CD14-positive monocyte (primary cell): ENCODE measurements around the gene RBM19. TPM values are rescaled to one million over a fixed set of nuclear protein-coding genes. Genes with fewer than 3 reads are reported as not detected.

ENCODE experiments used
- DNase-seq, 3 donors: peaks; one replicate each; pipeline ENCODE4 v3.0.0-alpha.2; 2011 to 2022
- H2AFZ ChIP-seq: 2 replicates; pipeline ENCODE4 v1.6.0; 2012; ENCODE audit warnings: mild to moderate bottlenecking, low read depth, low read length, inconsistent platforms; ENCODE audit not compliant: insufficient read depth, poor library complexity, severe bottlenecking
- H3K27ac ChIP-seq, 2 donors: 1 replicate in 1 of 2; 2 replicates in 1 of 2; pipeline ENCODE4 v1.5.1; 2012 to 2013; ENCODE audit warnings: low read length in 2 of 2, control low read depth in 1 of 2, inconsistent platforms in 1 of 2, low read depth in 1 of 2, mild to moderate bottlenecking in 1 of 2
- H3K27me3 ChIP-seq, 2 donors: one replicate each; pipeline versions ENCODE4 v1.6.0 to v1.6.1; 2011 to 2013; ENCODE audit warnings: low read length in 2 of 2; ENCODE audit not compliant: control insufficient read depth in 2 of 2, insufficient read depth in 2 of 2
- H3K36me3 ChIP-seq, 2 donors: replicated peaks in 1 of 2; 1 replicate in 1 of 2; 2 replicates in 1 of 2; pipeline versions ENCODE4 v1.5.1 to v1.6.1; 2012 to 2013; ENCODE audit warnings: low read length in 2 of 2, control low read depth in 1 of 2, inconsistent platforms in 1 of 2, mild to moderate bottlenecking in 1 of 2; ENCODE audit not compliant: insufficient read depth in 2 of 2, control insufficient read depth in 1 of 2
- H3K4me1 ChIP-seq, 2 donors: 1 replicate in 1 of 2; 2 replicates in 1 of 2; pipeline versions ENCODE4 v1.5.1 to v1.6.1; 2012 to 2013; ENCODE audit warnings: low read length in 2 of 2, control low read depth in 1 of 2, inconsistent platforms in 1 of 2, mild to moderate bottlenecking in 1 of 2, moderate library complexity in 1 of 2; ENCODE audit not compliant: insufficient read depth in 2 of 2, control insufficient read depth in 1 of 2
- H3K4me2 ChIP-seq: replicated peaks from 2 replicates; pipeline ENCODE3; 2012; ENCODE audit warnings: low read length, moderate library complexity, mild to moderate bottlenecking; ENCODE audit not compliant: poor library complexity, severe bottlenecking; ENCODE audit errors: extremely low read depth
- H3K4me3 ChIP-seq, 3 experiments: fragments of 200-600 bp in 1 of 3; sonication (generic) in 1 of 3; replicated peaks in 1 of 3; 1 replicate in 2 of 3; 2 replicates in 1 of 3; pipeline ENCODE4 v1.5.1; 2011 to 2013; ENCODE audit warnings: low read length in 3 of 3, mild to moderate bottlenecking in 3 of 3, control low read depth in 2 of 3, low read depth in 2 of 3, inconsistent platforms in 1 of 3, moderate library complexity in 1 of 3
- H3K79me2 ChIP-seq: 2 replicates; pipeline ENCODE4 v1.6.0; 2012; ENCODE audit warnings: mild to moderate bottlenecking, control low read depth, inconsistent platforms, low read length, moderate library complexity; ENCODE audit not compliant: insufficient read depth
- H3K9ac ChIP-seq: 2 replicates; pipeline ENCODE4 v1.6.0; 2017; ENCODE audit warnings: low read length, mild to moderate bottlenecking; ENCODE audit not compliant: insufficient read depth, poor library complexity, severe bottlenecking
- H3K9me3 ChIP-seq, 2 donors: replicated peaks in 1 of 2; 1 replicate in 1 of 2; 2 replicates in 1 of 2; pipeline versions ENCODE4 v1.5.1 to v1.6.1; 2012 to 2013; ENCODE audit warnings: low read length in 2 of 2, control low read depth in 1 of 2; ENCODE audit not compliant: control insufficient read depth in 1 of 2, insufficient read depth in 1 of 2
- H4K20me1 ChIP-seq: 2 replicates; pipeline ENCODE4 v1.6.0; 2012; ENCODE audit warnings: mild to moderate bottlenecking, low read length, control low read depth, moderate library complexity; ENCODE audit not compliant: insufficient read depth
- H3K27ac Mint-ChIP-seq, 7 donors: one replicate each; pipeline ENCODE4 v1.8.0; 2020; ENCODE audit warnings: mild to moderate bottlenecking in 7 of 7, mixed read lengths in 7 of 7, moderate library complexity in 6 of 7, inconsistent platforms in 2 of 7
- H3K27me3 Mint-ChIP-seq, 3 donors: one replicate each; pipeline ENCODE4 v1.8.0; 2021 to 2022; ENCODE audit warnings: low read depth in 3 of 3, mild to moderate bottlenecking in 3 of 3, mixed read lengths in 3 of 3, moderate library complexity in 3 of 3, inconsistent platforms in 1 of 3
- H3K36me3 Mint-ChIP-seq, 2 donors: one replicate each; pipeline ENCODE4 v1.8.0; 2020; ENCODE audit warnings: mixed read lengths in 2 of 2, inconsistent platforms in 1 of 2, mild to moderate bottlenecking in 1 of 2
- H3K4me1 Mint-ChIP-seq: one replicate; pipeline ENCODE4 v1.8.0; 2020; ENCODE audit warnings: mild to moderate bottlenecking, mixed read lengths
- H3K4me3 Mint-ChIP-seq, 2 donors: one replicate each; pipeline ENCODE4 v1.8.0; 2020; ENCODE audit warnings: mild to moderate bottlenecking in 2 of 2, mixed read lengths in 2 of 2, moderate library complexity in 1 of 2
- H3K9me3 Mint-ChIP-seq, 7 donors: one replicate each; pipeline ENCODE4 v1.8.0; 2020 to 2022; ENCODE audit warnings: mixed read lengths in 7 of 7, mild to moderate bottlenecking in 6 of 7, moderate library complexity in 6 of 7, inconsistent platforms in 2 of 7
- CTCF ChIP-seq: fragments of 200-600 bp; IDR thresholded peaks from one replicate; pipeline ENCODE4 v1.8.0; 2022; ENCODE audit warnings: antibody characterized with exemption, mild to moderate bottlenecking
- WGBS: methylation state at CpG from one replicate; pipeline ENCODE4 v1.1.5; 2013; ENCODE audit warnings: missing lambda C conversion rate; ENCODE audit not compliant: insufficient coverage; 5-methylcytosine and 5-hydroxymethylcytosine counted together
- intact Hi-C, 2 donors: fragments of 100-400 bp; cut with micrococcal nuclease; formaldehyde crosslinking; loops; one replicate each; pipeline versions ENCODE4 v1.15.0 to v1.15.1; 2023
- polyA plus RNA-seq, 3 donors: library from polyadenylated mRNA; depleted of rRNA in 1 of 3; unstranded in 2 of 3; stranded (reverse) in 1 of 3; fragments of 300-500 nt in 2 of 3; fragments of >200 nt in 1 of 3; fragmentation: Illumina TruSeq in 2 of 3; gene quantifications; 1 replicate in 2 of 3; 2 replicates in 1 of 3; pipeline ENCODE4 v1.2.3, GENCODE V29; 2012 to 2021

The RBM19 gene
- polyA plus RNA-seq, 3 donors = 2.1 to 30.4 (median 2.2) TPM

GRCh38 chr12:113987261-113988063 lies 21.3 kb upstream of the RBM19 start:
- no peak for TF ChIP-seq CTCF
- Mint-ChIP-seq H3K27ac (peak overlapping the region in 1 of 7 donors; percentile 77), H3K9me3 (no peaks in the 10 kb centered on the region), H3K4me1 (no peaks in the 10 kb centered on the region), H3K4me3 (no peak overlapping the region), H3K36me3 (no peaks in the 10 kb centered on the region), H3K27me3 (peaks cover 2 to 16% (median 5%) of the 10 kb centered on the region in 3 donors)
- Histone ChIP-seq H3K9ac (no peak overlapping the region), H3K4me1 (no peaks in the 10 kb centered on the region), H3K9me3 (no peaks in the 10 kb centered on the region), H3K4me3 (no peak overlapping the region), H4K20me1 (no peaks in the 10 kb centered on the region), H3K36me3 (no peaks in the 10 kb centered on the region), H3K27me3 (peaks cover 0 to 2% of the 10 kb centered on the region in 2 donors), H3K4me2 (no peak overlapping the region), H2AFZ (no peak overlapping the region), H3K79me2 (no peaks in the 10 kb centered on the region), H3K27ac (no peak overlapping the region)
- WGBS = no CpG with 5 or more reads among the region's 6 CpGs
- intact Hi-C loops = no loop called here
- DNase-seq = no peak

DNA sequence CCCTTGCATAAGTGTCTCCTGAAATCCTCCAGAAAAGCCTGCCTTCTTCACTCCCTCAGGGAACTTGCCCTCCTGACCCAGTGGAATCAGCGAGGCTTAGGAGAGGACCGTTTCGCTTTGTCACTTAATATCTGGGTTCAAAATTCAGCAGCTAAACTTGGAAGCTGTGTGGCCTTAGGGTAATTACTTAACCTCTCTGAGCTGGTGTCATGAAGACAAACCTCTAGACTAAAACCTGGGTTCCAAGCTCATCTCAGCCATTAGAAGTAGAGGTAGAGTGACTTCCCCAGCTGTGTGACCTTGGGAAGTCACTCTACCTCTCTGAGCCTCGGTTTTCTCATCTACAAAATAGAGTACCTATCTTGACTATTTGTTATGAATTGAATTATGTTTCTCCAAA lies 18.3 kb upstream of the RBM19 start:
- Histone ChIP-seq H2AFZ (no peak overlapping the region), H3K27ac (no peak overlapping the region), H3K4me2 (no peak overlapping the region), H3K9me3 (no peaks in the 10 kb centered on the region), H3K79me2 (no peaks in the 10 kb centered on the region), H3K9ac (no peak overlapping the region), H3K4me1 (no peaks in the 10 kb centered on the region), H3K27me3 (no peaks in the 10 kb centered on the region), H4K20me1 (no peaks in the 10 kb centered on the region), H3K4me3 (no peak overlapping the region), H3K36me3 (no peaks in the 10 kb centered on the region)
- intact Hi-C loops = loop anchor here in 1 of 2 donors (5.0 kb wide), 1 partner anchor 523 kb away; no protein-coding TSS in a partner anchor
- TF ChIP-seq CTCF = no peak
- peaks cover 2 to 14% (median 5%) of the 10 kb centered on the region in 3 donors for H3K27me3 Mint-ChIP-seq
- no peaks in the 10 kb centered on the region for H3K4me1 Mint-ChIP-seq
- H3K9me3 Mint-ChIP-seq = peaks cover 0 to 3% (median 0%) of the 10 kb centered on the region in 7 donors
- DNase-seq = no peak
- no peaks in the 10 kb centered on the region for H3K36me3 Mint-ChIP-seq
- WGBS = no CpG with 5 or more reads among the region's 4 CpGs
- H3K27ac Mint-ChIP-seq = no peak overlapping the region
- no peak overlapping the region for H3K4me3 Mint-ChIP-seq
